Measurements from ENCODE around the gene LCMT1. TPM values are rescaled to one million over a fixed set of nuclear protein-coding genes. Genes with fewer than 3 reads are reported as not detected.
A peak's percentile ranks its signal among the peaks of the same experiment; 100 is the strongest.

The LCMT1 gene
- total and polyA plus RNA-seq, 9 of the 15 experiments (the other 6 are each of a cell fraction or from before 2014, with no cell fraction given), result 20.0 to 42.8 (median 32.3) TPM

DNA sequence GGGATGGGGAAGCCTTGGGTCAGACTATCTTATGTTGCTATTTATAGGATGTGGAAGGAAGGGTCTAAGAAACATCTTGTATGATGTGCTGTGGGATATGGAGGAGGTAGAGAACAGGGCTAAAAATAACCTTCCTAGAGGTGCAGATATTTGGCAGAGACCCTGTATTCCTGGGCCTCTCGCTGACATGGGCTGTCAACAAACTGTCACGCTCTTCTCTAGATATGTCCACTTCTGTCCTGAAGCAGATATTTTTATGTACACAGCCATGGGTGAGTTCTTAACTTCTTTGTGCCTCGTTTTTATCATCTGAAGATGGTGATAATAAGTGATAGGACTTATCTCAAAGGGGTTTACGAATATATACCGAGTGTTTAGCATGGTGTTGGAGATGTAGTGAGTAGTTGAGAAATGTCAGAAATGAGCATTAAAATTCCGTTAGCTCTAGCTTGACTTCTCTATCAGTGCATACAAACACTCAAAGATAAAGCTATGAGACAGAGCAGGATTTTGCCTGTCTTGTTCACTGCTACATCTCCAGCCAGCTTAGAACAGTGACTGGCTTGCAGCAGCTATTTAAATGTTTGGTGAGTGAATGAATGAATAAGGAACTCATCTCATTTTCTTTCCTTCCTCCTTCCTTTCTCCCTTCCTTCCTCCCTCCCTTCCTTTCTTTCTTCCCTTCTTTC lies 102.3 kb downstream of the LCMT1 start (continued):
- TF ChIP-seq, protein P1, sequence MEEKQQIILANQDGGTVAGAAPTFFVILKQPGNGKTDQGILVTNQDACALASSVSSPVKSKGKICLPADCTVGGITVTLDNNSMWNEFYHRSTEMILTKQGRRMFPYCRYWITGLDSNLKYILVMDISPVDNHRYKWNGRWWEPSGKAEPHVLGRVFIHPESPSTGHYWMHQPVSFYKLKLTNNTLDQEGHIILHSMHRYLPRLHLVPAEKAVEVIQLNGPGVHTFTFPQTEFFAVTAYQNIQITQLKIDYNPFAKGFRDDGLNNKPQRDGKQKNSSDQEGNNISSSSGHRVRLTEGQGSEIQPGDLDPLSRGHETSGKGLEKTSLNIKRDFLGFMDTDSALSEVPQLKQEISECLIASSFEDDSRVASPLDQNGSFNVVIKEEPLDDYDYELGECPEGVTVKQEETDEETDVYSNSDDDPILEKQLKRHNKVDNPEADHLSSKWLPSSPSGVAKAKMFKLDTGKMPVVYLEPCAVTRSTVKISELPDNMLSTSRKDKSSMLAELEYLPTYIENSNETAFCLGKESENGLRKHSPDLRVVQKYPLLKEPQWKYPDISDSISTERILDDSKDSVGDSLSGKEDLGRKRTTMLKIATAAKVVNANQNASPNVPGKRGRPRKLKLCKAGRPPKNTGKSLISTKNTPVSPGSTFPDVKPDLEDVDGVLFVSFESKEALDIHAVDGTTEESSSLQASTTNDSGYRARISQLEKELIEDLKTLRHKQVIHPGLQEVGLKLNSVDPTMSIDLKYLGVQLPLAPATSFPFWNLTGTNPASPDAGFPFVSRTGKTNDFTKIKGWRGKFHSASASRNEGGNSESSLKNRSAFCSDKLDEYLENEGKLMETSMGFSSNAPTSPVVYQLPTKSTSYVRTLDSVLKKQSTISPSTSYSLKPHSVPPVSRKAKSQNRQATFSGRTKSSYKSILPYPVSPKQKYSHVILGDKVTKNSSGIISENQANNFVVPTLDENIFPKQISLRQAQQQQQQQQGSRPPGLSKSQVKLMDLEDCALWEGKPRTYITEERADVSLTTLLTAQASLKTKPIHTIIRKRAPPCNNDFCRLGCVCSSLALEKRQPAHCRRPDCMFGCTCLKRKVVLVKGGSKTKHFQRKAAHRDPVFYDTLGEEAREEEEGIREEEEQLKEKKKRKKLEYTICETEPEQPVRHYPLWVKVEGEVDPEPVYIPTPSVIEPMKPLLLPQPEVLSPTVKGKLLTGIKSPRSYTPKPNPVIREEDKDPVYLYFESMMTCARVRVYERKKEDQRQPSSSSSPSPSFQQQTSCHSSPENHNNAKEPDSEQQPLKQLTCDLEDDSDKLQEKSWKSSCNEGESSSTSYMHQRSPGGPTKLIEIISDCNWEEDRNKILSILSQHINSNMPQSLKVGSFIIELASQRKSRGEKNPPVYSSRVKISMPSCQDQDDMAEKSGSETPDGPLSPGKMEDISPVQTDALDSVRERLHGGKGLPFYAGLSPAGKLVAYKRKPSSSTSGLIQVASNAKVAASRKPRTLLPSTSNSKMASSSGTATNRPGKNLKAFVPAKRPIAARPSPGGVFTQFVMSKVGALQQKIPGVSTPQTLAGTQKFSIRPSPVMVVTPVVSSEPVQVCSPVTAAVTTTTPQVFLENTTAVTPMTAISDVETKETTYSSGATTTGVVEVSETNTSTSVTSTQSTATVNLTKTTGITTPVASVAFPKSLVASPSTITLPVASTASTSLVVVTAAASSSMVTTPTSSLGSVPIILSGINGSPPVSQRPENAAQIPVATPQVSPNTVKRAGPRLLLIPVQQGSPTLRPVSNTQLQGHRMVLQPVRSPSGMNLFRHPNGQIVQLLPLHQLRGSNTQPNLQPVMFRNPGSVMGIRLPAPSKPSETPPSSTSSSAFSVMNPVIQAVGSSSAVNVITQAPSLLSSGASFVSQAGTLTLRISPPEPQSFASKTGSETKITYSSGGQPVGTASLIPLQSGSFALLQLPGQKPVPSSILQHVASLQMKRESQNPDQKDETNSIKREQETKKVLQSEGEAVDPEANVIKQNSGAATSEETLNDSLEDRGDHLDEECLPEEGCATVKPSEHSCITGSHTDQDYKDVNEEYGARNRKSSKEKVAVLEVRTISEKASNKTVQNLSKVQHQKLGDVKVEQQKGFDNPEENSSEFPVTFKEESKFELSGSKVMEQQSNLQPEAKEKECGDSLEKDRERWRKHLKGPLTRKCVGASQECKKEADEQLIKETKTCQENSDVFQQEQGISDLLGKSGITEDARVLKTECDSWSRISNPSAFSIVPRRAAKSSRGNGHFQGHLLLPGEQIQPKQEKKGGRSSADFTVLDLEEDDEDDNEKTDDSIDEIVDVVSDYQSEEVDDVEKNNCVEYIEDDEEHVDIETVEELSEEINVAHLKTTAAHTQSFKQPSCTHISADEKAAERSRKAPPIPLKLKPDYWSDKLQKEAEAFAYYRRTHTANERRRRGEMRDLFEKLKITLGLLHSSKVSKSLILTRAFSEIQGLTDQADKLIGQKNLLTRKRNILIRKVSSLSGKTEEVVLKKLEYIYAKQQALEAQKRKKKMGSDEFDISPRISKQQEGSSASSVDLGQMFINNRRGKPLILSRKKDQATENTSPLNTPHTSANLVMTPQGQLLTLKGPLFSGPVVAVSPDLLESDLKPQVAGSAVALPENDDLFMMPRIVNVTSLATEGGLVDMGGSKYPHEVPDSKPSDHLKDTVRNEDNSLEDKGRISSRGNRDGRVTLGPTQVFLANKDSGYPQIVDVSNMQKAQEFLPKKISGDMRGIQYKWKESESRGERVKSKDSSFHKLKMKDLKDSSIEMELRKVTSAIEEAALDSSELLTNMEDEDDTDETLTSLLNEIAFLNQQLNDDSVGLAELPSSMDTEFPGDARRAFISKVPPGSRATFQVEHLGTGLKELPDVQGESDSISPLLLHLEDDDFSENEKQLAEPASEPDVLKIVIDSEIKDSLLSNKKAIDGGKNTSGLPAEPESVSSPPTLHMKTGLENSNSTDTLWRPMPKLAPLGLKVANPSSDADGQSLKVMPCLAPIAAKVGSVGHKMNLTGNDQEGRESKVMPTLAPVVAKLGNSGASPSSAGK (IDR thresholded peaks at IDR 0.05), result no peak
- TF ChIP-seq PTRF (tag; IDR thresholded peaks at IDR 0.05), result no peak
- TF ChIP-seq KAT7 (CRISPR knock-in tag; IDR thresholded peaks at IDR 0.05; ENCODE audit: borderline replicate concordance), result no peak
- no peak for TF ChIP-seq CHD4 (IDR thresholded peaks at IDR 0.05; ENCODE audit: insufficient read depth, insufficient replicate concordance, low read depth, low read length, poor library complexity, severe bottlenecking)
- TF ChIP-seq, protein P2, sequence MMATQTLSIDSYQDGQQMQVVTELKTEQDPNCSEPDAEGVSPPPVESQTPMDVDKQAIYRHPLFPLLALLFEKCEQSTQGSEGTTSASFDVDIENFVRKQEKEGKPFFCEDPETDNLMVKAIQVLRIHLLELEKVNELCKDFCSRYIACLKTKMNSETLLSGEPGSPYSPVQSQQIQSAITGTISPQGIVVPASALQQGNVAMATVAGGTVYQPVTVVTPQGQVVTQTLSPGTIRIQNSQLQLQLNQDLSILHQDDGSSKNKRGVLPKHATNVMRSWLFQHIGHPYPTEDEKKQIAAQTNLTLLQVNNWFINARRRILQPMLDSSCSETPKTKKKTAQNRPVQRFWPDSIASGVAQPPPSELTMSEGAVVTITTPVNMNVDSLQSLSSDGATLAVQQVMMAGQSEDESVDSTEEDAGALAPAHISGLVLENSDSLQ (IDR thresholded peaks at IDR 0.05), result peak; percentile 77
- no peak for TF ChIP-seq PATZ1 (CRISPR knock-in tag; IDR thresholded peaks at IDR 0.05; ENCODE audit: borderline replicate concordance)
- no peak for TF ChIP-seq ZNF274 (IDR thresholded peaks at IDR 0.05; ENCODE audit: borderline replicate concordance, low read depth, low read length)
- no peak for TF ChIP-seq ZNF174 (CRISPR knock-in tag; IDR thresholded peaks at IDR 0.05)
- TF ChIP-seq FOXJ3 (CRISPR knock-in tag; IDR thresholded peaks at IDR 0.05), result no peak
- no peak for TF ChIP-seq HDAC3 (IDR thresholded peaks at IDR 0.05; ENCODE audit: borderline replicate concordance, partially characterized antibody)
- no peak for TF ChIP-seq EZH2 (IDR thresholded peaks at IDR 0.05; ENCODE audit: borderline replicate concordance, low read depth, low read length)
- TF ChIP-seq ZC3H8 (IDR thresholded peaks at IDR 0.05), result no peak
- no peak for TF ChIP-seq ZNF695 (CRISPR knock-in tag; IDR thresholded peaks at IDR 0.05)

All from K562 (cell line).